ENCODE measurements around the gene PPEF2.

DNA sequence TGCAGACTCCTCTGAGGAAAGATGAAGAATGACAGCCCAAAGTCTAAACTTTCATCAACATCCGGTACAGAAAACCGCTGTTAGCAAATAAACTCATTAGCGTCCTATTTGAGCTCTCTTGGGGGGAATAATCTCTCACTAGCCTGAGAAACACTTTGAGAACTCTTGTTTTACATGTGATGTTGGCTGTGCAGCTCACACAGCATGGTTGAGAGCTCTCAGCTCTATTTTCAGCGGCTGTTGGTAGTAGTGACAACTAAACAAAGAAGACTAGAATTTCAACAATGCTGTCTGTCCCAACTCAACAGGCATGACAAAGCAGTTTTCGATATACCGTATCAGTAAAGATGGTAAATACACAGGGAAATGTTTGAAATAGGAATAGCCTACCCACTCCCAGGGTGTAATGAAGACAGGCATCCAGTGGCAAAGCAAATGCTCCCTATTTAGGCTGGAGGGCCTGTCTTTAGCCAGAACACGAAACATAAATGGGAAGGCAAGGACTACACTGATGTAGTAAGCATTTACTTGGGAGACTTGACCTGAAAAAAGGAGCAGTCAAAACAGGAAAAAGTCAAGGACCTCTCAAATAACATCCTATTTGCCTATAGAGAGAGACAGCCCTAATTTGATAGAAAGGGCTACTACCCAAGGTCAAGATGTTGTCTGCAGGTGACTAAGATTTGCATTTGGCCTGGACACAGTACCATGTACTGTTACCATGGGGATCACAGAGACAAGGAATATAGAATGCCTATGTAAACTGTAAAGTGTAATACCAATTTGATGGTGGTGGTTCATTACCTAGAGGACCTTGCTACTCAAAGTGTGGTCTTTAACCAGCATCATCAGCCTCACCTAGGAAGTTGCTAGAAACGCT lies 60.4 kb downstream of the PPEF2 start:
- TF ChIP-seq, protein P1, sequence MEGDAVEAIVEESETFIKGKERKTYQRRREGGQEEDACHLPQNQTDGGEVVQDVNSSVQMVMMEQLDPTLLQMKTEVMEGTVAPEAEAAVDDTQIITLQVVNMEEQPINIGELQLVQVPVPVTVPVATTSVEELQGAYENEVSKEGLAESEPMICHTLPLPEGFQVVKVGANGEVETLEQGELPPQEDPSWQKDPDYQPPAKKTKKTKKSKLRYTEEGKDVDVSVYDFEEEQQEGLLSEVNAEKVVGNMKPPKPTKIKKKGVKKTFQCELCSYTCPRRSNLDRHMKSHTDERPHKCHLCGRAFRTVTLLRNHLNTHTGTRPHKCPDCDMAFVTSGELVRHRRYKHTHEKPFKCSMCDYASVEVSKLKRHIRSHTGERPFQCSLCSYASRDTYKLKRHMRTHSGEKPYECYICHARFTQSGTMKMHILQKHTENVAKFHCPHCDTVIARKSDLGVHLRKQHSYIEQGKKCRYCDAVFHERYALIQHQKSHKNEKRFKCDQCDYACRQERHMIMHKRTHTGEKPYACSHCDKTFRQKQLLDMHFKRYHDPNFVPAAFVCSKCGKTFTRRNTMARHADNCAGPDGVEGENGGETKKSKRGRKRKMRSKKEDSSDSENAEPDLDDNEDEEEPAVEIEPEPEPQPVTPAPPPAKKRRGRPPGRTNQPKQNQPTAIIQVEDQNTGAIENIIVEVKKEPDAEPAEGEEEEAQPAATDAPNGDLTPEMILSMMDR (conservative IDR thresholded peaks at IDR 0.05 in 1 of 2, IDR thresholded peaks at IDR 0.05 in 1 of 2; ENCODE audit: low read depth in 1 of 2, low read length in 2 of 2) = no peak
- TF ChIP-seq EZH2 (IDR thresholded peaks at IDR 0.05; ENCODE audit: low read length, missing control alignments) = no peak
